ENCODE data around the gene BSN.

DNA sequence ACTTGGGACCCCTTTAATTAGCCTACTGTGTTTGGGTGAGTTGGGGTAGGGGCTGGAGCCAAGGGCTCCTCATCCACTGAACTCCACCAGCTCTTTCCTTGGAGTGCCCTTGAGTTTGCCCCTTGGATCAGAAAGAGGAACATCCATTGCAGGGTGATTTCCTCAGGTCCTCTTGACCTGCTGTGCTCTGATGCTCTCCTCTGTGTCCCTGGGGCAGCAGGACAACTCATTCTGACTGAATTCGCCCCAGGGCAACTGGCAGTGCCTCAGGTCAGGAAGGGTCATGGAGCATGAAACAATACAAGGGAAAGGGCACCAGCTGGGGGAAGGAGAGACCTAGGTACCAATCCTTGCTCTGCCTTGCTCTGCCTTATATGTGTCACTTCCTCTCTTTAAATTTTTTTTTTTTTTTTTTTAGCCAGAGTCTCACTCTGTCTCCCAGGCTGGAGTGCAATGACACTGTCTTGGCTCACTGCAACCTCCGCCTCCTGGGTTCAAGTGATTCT is 47.8 kb downstream of the BSN start:
- TF ChIP-seq EZH2 (IDR thresholded peaks at IDR 0.05; ENCODE audit: low read depth, unreplicated experiment) (no peak), EZH2phosphoT487 (IDR thresholded peaks at IDR 0.05; ENCODE audit: unreplicated experiment) (no peak), POLR2AphosphoS5 (IDR thresholded peaks at IDR 0.05; ENCODE audit: low read depth) (no peak), STAT1 (IDR thresholded peaks at IDR 0.05; ENCODE audit: unreplicated experiment) (no peak)
- TF ChIP-seq, protein P1, sequence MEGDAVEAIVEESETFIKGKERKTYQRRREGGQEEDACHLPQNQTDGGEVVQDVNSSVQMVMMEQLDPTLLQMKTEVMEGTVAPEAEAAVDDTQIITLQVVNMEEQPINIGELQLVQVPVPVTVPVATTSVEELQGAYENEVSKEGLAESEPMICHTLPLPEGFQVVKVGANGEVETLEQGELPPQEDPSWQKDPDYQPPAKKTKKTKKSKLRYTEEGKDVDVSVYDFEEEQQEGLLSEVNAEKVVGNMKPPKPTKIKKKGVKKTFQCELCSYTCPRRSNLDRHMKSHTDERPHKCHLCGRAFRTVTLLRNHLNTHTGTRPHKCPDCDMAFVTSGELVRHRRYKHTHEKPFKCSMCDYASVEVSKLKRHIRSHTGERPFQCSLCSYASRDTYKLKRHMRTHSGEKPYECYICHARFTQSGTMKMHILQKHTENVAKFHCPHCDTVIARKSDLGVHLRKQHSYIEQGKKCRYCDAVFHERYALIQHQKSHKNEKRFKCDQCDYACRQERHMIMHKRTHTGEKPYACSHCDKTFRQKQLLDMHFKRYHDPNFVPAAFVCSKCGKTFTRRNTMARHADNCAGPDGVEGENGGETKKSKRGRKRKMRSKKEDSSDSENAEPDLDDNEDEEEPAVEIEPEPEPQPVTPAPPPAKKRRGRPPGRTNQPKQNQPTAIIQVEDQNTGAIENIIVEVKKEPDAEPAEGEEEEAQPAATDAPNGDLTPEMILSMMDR (conservative IDR thresholded peaks at IDR 0.05; ENCODE audit: low read depth in 2 of 2), result no peak
- TF ChIP-seq, protein P2, sequence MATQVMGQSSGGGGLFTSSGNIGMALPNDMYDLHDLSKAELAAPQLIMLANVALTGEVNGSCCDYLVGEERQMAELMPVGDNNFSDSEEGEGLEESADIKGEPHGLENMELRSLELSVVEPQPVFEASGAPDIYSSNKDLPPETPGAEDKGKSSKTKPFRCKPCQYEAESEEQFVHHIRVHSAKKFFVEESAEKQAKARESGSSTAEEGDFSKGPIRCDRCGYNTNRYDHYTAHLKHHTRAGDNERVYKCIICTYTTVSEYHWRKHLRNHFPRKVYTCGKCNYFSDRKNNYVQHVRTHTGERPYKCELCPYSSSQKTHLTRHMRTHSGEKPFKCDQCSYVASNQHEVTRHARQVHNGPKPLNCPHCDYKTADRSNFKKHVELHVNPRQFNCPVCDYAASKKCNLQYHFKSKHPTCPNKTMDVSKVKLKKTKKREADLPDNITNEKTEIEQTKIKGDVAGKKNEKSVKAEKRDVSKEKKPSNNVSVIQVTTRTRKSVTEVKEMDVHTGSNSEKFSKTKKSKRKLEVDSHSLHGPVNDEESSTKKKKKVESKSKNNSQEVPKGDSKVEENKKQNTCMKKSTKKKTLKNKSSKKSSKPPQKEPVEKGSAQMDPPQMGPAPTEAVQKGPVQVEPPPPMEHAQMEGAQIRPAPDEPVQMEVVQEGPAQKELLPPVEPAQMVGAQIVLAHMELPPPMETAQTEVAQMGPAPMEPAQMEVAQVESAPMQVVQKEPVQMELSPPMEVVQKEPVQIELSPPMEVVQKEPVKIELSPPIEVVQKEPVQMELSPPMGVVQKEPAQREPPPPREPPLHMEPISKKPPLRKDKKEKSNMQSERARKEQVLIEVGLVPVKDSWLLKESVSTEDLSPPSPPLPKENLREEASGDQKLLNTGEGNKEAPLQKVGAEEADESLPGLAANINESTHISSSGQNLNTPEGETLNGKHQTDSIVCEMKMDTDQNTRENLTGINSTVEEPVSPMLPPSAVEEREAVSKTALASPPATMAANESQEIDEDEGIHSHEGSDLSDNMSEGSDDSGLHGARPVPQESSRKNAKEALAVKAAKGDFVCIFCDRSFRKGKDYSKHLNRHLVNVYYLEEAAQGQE (IDR thresholded peaks at IDR 0.05; ENCODE audit: unreplicated experiment), result no peak
- TF ChIP-seq, protein P3, sequence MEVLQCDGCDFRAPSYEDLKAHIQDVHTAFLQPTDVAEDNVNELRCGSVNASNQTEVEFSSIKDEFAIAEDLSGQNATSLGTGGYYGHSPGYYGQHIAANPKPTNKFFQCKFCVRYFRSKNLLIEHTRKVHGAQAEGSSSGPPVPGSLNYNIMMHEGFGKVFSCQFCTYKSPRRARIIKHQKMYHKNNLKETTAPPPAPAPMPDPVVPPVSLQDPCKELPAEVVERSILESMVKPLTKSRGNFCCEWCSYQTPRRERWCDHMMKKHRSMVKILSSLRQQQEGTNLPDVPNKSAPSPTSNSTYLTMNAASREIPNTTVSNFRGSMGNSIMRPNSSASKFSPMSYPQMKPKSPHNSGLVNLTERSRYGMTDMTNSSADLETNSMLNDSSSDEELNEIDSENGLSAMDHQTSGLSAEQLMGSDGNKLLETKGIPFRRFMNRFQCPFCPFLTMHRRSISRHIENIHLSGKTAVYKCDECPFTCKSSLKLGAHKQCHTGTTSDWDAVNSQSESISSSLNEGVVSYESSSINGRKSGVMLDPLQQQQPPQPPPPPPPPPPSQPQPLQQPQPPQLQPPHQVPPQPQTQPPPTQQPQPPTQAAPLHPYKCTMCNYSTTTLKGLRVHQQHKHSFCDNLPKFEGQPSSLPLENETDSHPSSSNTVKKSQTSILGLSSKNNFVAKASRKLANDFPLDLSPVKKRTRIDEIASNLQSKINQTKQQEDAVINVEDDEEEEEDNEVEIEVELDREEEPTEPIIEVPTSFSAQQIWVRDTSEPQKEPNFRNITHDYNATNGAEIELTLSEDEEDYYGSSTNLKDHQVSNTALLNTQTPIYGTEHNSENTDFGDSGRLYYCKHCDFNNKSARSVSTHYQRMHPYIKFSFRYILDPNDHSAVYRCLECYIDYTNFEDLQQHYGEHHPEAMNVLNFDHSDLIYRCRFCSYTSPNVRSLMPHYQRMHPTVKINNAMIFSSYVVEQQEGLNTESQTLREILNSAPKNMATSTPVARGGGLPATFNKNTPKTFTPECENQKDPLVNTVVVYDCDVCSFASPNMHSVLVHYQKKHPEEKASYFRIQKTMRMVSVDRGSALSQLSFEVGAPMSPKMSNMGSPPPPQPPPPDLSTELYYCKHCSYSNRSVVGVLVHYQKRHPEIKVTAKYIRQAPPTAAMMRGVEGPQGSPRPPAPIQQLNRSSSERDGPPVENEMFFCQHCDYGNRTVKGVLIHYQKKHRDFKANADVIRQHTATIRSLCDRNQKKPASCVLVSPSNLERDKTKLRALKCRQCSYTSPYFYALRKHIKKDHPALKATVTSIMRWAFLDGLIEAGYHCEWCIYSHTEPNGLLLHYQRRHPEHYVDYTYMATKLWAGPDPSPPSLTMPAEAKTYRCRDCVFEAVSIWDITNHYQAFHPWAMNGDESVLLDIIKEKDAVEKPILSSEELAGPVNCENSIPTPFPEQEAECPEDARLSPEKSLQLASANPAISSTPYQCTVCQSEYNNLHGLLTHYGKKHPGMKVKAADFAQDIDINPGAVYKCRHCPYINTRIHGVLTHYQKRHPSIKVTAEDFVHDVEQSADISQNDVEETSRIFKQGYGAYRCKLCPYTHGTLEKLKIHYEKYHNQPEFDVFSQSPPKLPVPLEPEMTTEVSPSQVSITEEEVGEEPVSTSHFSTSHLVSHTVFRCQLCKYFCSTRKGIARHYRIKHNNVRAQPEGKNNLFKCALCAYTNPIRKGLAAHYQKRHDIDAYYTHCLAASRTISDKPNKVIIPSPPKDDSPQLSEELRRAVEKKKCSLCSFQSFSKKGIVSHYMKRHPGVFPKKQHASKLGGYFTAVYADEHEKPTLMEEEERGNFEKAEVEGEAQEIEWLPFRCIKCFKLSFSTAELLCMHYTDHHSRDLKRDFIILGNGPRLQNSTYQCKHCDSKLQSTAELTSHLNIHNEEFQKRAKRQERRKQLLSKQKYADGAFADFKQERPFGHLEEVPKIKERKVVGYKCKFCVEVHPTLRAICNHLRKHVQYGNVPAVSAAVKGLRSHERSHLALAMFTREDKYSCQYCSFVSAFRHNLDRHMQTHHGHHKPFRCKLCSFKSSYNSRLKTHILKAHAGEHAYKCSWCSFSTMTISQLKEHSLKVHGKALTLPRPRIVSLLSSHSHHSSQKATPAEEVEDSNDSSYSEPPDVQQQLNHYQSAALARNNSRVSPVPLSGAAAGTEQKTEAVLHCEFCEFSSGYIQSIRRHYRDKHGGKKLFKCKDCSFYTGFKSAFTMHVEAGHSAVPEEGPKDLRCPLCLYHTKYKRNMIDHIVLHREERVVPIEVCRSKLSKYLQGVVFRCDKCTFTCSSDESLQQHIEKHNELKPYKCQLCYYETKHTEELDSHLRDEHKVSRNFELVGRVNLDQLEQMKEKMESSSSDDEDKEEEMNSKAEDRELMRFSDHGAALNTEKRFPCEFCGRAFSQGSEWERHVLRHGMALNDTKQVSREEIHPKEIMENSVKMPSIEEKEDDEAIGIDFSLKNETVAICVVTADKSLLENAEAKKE (CRISPR knock-in tag; IDR thresholded peaks at IDR 0.05), result no peak
